NCI-H446 (cell line): ENCODE measurements around the gene PGBD1.

Experiments used
- DNase-seq, 2 experiments: peaks; one replicate each; lab custom pipeline; 2025; lab: John Stamatoyannopoulos, UW

PGBD1 gene

GRCh38 chr6:28335564-28336283 lies 54.4 kb downstream of the PGBD1 start, which contains the start of gene ZSCAN31:
Gene ZSCAN31 (minus strand): TSS chr6:28336148. CDS start chr6:28329683, 6,465 bp downstream.
- peak; percentile 85 to 94 for DNase-seq

- peak in 1 of 2 experiments; percentile 43 for DNase-seq
These were observed 55.1 kb downstream of the PGBD1 start for GRCh38 chr6:28336284-28337120.

GRCh38 chr6:28337121-28337520 lies 55.7 kb downstream of the PGBD1 start:
- no peak for DNase-seq

- no peak for DNase-seq
These were observed 59.1 kb downstream of the PGBD1 start for GRCh38 chr6:28340310-28341095.

- no peak for DNase-seq
These were observed 62.7 kb downstream of the PGBD1 start for GRCh38 chr6:28343898-28344677.

GRCh38 chr6:28345201-28345600 lies 63.8 kb downstream of the PGBD1 start:
- DNase-seq = no peak

GRCh38 chr6:28347119-28347518 lies 65.7 kb downstream of the PGBD1 start:
- DNase-seq = no peak

GRCh38 chr6:28349344-28349891 lies 68.0 kb downstream of the PGBD1 start:
- no peak for DNase-seq

GRCh38 chr6:28349892-28350737 lies 68.7 kb downstream of the PGBD1 start, which contains the start of gene ZKSCAN3:
Gene ZKSCAN3 (plus strand): TSS chr6:28349947. CDS start chr6:28359587, 9,640 bp downstream.
- DNase-seq = peak; percentile 59 to 73

- no peak for DNase-seq
These were observed 69.7 kb downstream of the PGBD1 start for GRCh38 chr6:28351087-28351486.

- DNase-seq = no peak
These were observed 70.1 kb downstream of the PGBD1 start for GRCh38 chr6:28351493-28351925.
